ENCODE measurements around the gene KLHL29.

DNA sequence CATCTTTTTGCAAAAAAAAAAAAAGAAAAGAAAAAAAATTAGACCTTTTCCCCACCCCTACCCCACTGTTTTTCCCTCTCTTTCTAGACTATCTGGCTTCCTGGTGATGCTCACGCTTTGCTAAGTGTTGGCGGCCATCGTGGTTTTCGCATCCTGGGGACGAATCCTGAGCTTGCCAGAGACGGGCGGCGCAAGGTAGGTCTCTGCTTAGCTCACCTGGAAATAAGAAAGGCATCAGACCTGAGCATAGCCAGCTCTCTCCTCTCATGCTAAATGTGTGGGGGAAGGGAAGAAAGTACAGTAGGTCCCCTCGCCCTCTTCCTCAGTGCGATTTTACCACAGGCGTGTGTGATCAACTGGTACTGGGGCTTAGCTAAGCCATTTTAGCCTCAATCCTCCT is 90.5 kb downstream of the KLHL29 start:
- TF ChIP-seq, protein P1, sequence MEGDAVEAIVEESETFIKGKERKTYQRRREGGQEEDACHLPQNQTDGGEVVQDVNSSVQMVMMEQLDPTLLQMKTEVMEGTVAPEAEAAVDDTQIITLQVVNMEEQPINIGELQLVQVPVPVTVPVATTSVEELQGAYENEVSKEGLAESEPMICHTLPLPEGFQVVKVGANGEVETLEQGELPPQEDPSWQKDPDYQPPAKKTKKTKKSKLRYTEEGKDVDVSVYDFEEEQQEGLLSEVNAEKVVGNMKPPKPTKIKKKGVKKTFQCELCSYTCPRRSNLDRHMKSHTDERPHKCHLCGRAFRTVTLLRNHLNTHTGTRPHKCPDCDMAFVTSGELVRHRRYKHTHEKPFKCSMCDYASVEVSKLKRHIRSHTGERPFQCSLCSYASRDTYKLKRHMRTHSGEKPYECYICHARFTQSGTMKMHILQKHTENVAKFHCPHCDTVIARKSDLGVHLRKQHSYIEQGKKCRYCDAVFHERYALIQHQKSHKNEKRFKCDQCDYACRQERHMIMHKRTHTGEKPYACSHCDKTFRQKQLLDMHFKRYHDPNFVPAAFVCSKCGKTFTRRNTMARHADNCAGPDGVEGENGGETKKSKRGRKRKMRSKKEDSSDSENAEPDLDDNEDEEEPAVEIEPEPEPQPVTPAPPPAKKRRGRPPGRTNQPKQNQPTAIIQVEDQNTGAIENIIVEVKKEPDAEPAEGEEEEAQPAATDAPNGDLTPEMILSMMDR (IDR thresholded peaks at IDR 0.05; ENCODE audit: low read depth, low read length), result no peak
- no peak for TF ChIP-seq MYC (IDR thresholded peaks at IDR 0.05; ENCODE audit: low read depth, low read length)
- TF ChIP-seq POLR2A (IDR thresholded peaks at IDR 0.05; ENCODE audit: extremely low read depth, insufficient read length), result no peak
- TF ChIP-seq, protein P2, sequence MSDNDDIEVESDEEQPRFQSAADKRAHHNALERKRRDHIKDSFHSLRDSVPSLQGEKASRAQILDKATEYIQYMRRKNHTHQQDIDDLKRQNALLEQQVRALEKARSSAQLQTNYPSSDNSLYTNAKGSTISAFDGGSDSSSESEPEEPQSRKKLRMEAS (IDR thresholded peaks at IDR 0.05; ENCODE audit: low read depth, low read length), result no peak

Data from NB4 (cell line).